HepG2 (cell line): ENCODE data around the gene CUL7. TPM values are rescaled to one million over a fixed set of nuclear protein-coding genes. Genes with fewer than 3 reads are reported as not detected.

Source experiments
- ATAC-seq: fragments of 200-7000 bp; cut with Tn5 transposase; 3 replicates; pipeline ENCODE4 v1.9.1; 2020; ENCODE audit warnings: mild to moderate bottlenecking, moderate library complexity
- BruUV-seq: library from RNA; stranded (reverse); fragments of 400-500 nt; replicated peaks from 2 replicates; lab custom pipeline; 2021; lab: Mats Ljungman, UMichigan
- CTCF ChIA-PET: fragments of 300-600 bp; formaldehyde crosslinking; extraction: SDS; loops from one replicate; lab custom pipeline; 2021; ENCODE audit warnings: low total read pairs, inconsistent platforms, low intra/inter-chr PET ratio; lab: Yijun Ruan, JAX
- POLR2A ChIA-PET: fragments of 350-600 bp; sonication (Branson Sonifier 250); formaldehyde crosslinking; loops from one replicate; lab custom pipeline; 2020; ENCODE audit warnings: antibody characterized with exemption, inconsistent platforms; lab: Yijun Ruan, JAX
- DNase-seq: peaks from one replicate; pipeline ENCODE4 v3.0.0-alpha.2; 2015; ENCODE audit warnings: low spot score
- FAIRE-seq: peaks from 3 replicates; lab custom pipeline; 2011; peaks lifted over from hg19 to GRCh38; lab: Jason Lieb, UNC
- H2AFZ ChIP-seq: one replicate; pipeline ENCODE4 v1.6.1; 2011; ENCODE audit warnings: low read length, inconsistent platforms
- H3K27ac ChIP-seq: fragments of 300-600 bp; 3 replicates; pipeline ENCODE4 v1.8.0; 2011; ENCODE audit warnings: mixed run types, mild to moderate bottlenecking, mixed read lengths, low read length, inconsistent platforms; ENCODE audit not compliant: insufficient read depth; ENCODE audit errors: extremely low read length
- H3K27me3 ChIP-seq, 2 experiments: fragments of 200-600 bp in 1 of 2; 2 replicates in 1 of 2; 3 replicates in 1 of 2; pipeline versions ENCODE4 v1.6.0 to v1.8.0; 2011; ENCODE audit warnings: low read length in 2 of 2, mild to moderate bottlenecking in 2 of 2, moderate library complexity in 2 of 2, inconsistent platforms in 1 of 2; ENCODE audit not compliant: insufficient read depth in 2 of 2, control insufficient read depth in 1 of 2
- H3K36me3 ChIP-seq, 2 experiments: fragments of 200-600 bp in 1 of 2; replicated peaks in 1 of 2; 2 replicates in 1 of 2; 3 replicates in 1 of 2; pipeline versions ENCODE4 v1.5.1 to v1.8.0; 2011; ENCODE audit warnings: low read length in 2 of 2, inconsistent platforms in 1 of 2; ENCODE audit not compliant: insufficient read depth in 2 of 2, control insufficient read depth in 1 of 2
- H3K4me1 ChIP-seq: 2 replicates; pipeline ENCODE4 v1.5.1; 2012; ENCODE audit warnings: low read length, inconsistent platforms; ENCODE audit not compliant: insufficient read depth
- H3K4me2 ChIP-seq: 2 replicates; pipeline ENCODE4 v1.6.0; 2011; ENCODE audit warnings: low read depth, low read length, inconsistent platforms
- H3K4me3 ChIP-seq, 3 experiments: fragments of 200-600 bp in 1 of 3; sonication (generic), shearing (Covaris generic) in 1 of 3; replicated peaks in 1 of 3; 2 replicates each; pipeline ENCODE4 v1.5.1; 2011 to 2016; ENCODE audit warnings: low read length in 3 of 3, inconsistent platforms in 2 of 3, low read depth in 2 of 3, mild to moderate bottlenecking in 2 of 3, control low read depth in 1 of 3, mixed read lengths in 1 of 3; ENCODE audit not compliant: insufficient read depth in 1 of 3
- H3K79me2 ChIP-seq: one replicate; pipeline ENCODE4 v1.6.1; 2011; ENCODE audit warnings: low read length, inconsistent platforms; ENCODE audit not compliant: insufficient read depth
- H3K9ac ChIP-seq: 2 replicates; pipeline ENCODE4 v1.6.0; 2011; ENCODE audit warnings: mild to moderate bottlenecking, low read depth, low read length, inconsistent platforms; ENCODE audit not compliant: insufficient read depth
- H3K9me3 ChIP-seq: 2 replicates; pipeline ENCODE4 v1.5.1; 2012; ENCODE audit warnings: mild to moderate bottlenecking, low read length
- H4K20me1 ChIP-seq: 2 replicates; pipeline ENCODE4 v1.6.0; 2011; ENCODE audit warnings: inconsistent platforms, mild to moderate bottlenecking, low read length, moderate library complexity; ENCODE audit not compliant: insufficient read depth
- CTCF ChIP-seq: sonication (generic); formaldehyde crosslinking; IDR thresholded peaks from 2 replicates; pipeline ENCODE4 v1.5.0; 2020; ENCODE audit warnings: mild to moderate bottlenecking, missing genetic modification reagents, moderate library complexity
- FOXP1 ChIP-seq, 2 experiments: fragments of 450-650 bp in 1 of 2; IDR thresholded peaks; 2 replicates each; pipeline ENCODE4 v1.6.1; 2017 to 2018; ENCODE audit warnings: antibody characterized with exemption in 1 of 2
- HNF1B ChIP-seq: sonication (generic); formaldehyde crosslinking; IDR thresholded peaks from 2 replicates; pipeline ENCODE4 v1.5.1; 2020; ENCODE audit warnings: mild to moderate bottlenecking, moderate library complexity, missing genetic modification reagents
- NONO ChIP-seq, 2 experiments: fragments of 450-650 bp in 1 of 2; sonication (generic) in 1 of 2; formaldehyde crosslinking in 1 of 2; IDR thresholded peaks in 1 of 2; conservative IDR thresholded peaks in 1 of 2; 2 replicates each; pipeline versions ENCODE4 v1.6.1 to v1.8.0; 2017 to 2022; ENCODE audit warnings: mild to moderate bottlenecking in 1 of 2, missing genetic modification reagents in 1 of 2, moderate library complexity in 1 of 2
- RAD21 ChIP-seq: fragments of 450-650 bp; formaldehyde crosslinking; IDR thresholded peaks from 2 replicates; pipeline ENCODE4 v1.5.0; 2020; ENCODE audit warnings: mild to moderate bottlenecking
- SMC3 ChIP-seq: IDR thresholded peaks from 2 replicates; pipeline ENCODE4 v1.6.1; 2011; ENCODE audit warnings: low read length, improper control_type of control experiment
- STAG1 ChIP-seq: sonication (generic); formaldehyde crosslinking; IDR thresholded peaks from 2 replicates; pipeline ENCODE4 v1.4.0; 2020; ENCODE audit warnings: missing genetic modification reagents
- XRCC5 ChIP-seq: fragments of 200-400 bp; formaldehyde crosslinking; optimal IDR thresholded peaks from 2 replicates; pipeline ENCODE3; 2017; ENCODE audit warnings: mild to moderate bottlenecking, low read length
- ZFP91 ChIP-seq: sonication (generic); formaldehyde crosslinking; IDR thresholded peaks from 2 replicates; pipeline ENCODE4 v1.9.0; 2022; ENCODE audit warnings: missing genetic modification reagents, mild to moderate bottlenecking, borderline replicate concordance
- ZNF180 ChIP-seq: sonication (generic); formaldehyde crosslinking; IDR thresholded peaks from 2 replicates; pipeline ENCODE4 v1.4.0; 2020; ENCODE audit warnings: low read depth, missing genetic modification reagents, borderline replicate concordance
- ZNF253 ChIP-seq: sonication (generic); formaldehyde crosslinking; IDR thresholded peaks from 2 replicates; pipeline ENCODE4 v1.8.0; 2022; ENCODE audit warnings: mild to moderate bottlenecking, missing genetic modification reagents, borderline replicate concordance
- ZNF263 ChIP-seq: sonication (generic); formaldehyde crosslinking; IDR thresholded peaks from 2 replicates; pipeline ENCODE4 v1.4.0; 2020; ENCODE audit warnings: missing genetic modification reagents
- ZNF605 ChIP-seq: sonication (generic); formaldehyde crosslinking; IDR thresholded peaks from 2 replicates; pipeline ENCODE4 v1.8.0; 2022; ENCODE audit warnings: mild to moderate bottlenecking, missing genetic modification reagents
- ZNF615 ChIP-seq: sonication (generic); formaldehyde crosslinking; IDR thresholded peaks from 2 replicates; pipeline ENCODE4 v1.5.0; 2020; ENCODE audit warnings: mild to moderate bottlenecking, missing genetic modification reagents, borderline replicate concordance
- WGBS: methylation state at CpG from one replicate; pipeline ENCODE4 v1.1.6; 2017; ENCODE audit warnings: low lambda C conversion rate; 5-methylcytosine and 5-hydroxymethylcytosine counted together
- in situ Hi-C: cut with HindIII; loops from 2 replicates; pipeline ENCODE4 v1.10.0; 2017; ENCODE audit warnings: low pct_unique_long_range_greater_than_20kb; ENCODE audit not compliant: extremely low pct_ligation_motif_present
- intact Hi-C: fragments of 100-400 bp; cut with micrococcal nuclease; formaldehyde crosslinking; loops from one replicate; pipeline ENCODE4 v1.10.0; 2022; ENCODE audit not compliant: unreplicated experiment
- polyA plus RNA-seq, 8 experiments: library from polyadenylated mRNA; depleted of rRNA in 3 of 8; stranded (reverse) in 7 of 8; unstranded in 1 of 8; fragments of >200 nt; fragmentation: Illumina TruSeq in 4 of 8; extraction: Trizol in 4 of 8; gene quantifications; 2 replicates each; pipeline versions ENCODE4 v1.2.1 to v1.2.3, GENCODE V29; 2011 to 2016; ENCODE audit warnings: low read depth in 4 of 8, missing spikeins in 1 of 8, mixed read lengths in 1 of 8; ENCODE audit not compliant: insufficient read depth in 1 of 8
- total RNA-seq, 5 experiments: library from RNA; depleted of rRNA; stranded (reverse); fragments of >200 nt; fragmentation: Illumina TruSeq; extraction: Trizol; gene quantifications; 2 replicates each; pipeline ENCODE4 v1.2.3, GENCODE V29; 2016; ENCODE audit warnings: low read depth in 1 of 5
- TF ChIP-seq, protein P1 (sequence below): sonication (generic); formaldehyde crosslinking; IDR thresholded peaks from 2 replicates; pipeline ENCODE4 v1.4.0; 2020; ENCODE audit warnings: mild to moderate bottlenecking, missing genetic modification reagents
- TF ChIP-seq, protein P2 (sequence below): sonication (generic); formaldehyde crosslinking; IDR thresholded peaks from 2 replicates; pipeline ENCODE4 v1.8.0; 2022; ENCODE audit warnings: mild to moderate bottlenecking, missing genetic modification reagents, moderate library complexity

CUL7 gene
- total and polyA plus RNA-seq, 2 of the 13 experiments (the other 11 are each of a cell fraction or from before 2014, with no cell fraction given): 32.0 to 60.7 TPM

DNA sequence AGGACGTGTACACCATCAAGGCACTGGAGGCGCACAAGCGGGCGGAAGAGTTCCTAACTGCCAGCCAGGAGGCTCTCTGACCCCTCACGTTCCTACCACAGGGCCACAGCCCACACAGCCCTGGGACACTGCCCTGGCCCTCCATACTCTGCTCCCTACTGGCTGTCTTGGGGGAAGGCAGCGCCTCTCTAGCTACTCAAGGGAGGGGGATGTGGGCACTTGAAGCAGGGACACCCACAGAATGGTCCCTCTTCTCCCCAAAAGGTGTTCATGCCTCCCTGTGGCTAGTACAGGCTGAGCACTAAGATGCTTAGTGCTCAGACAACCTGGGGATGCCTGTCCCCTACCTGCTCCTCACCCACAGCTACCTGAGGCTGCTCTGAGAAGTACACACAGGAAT, 42.4 kb downstream of the CUL7 start (continued):
- TF ChIP-seq NONO (IDR thresholded peaks at IDR 0.05) (no peak), NONO (CRISPR knock-in tag; conservative IDR thresholded peaks at IDR 0.05) (no peak), FOXP1 (IDR thresholded peaks at IDR 0.05) (no peak), FOXP1 (CRISPR knock-in tag; IDR thresholded peaks at IDR 0.05) (no peak)
- TF ChIP-seq, protein P1, sequence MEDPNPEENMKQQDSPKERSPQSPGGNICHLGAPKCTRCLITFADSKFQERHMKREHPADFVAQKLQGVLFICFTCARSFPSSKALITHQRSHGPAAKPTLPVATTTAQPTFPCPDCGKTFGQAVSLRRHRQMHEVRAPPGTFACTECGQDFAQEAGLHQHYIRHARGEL (CRISPR knock-in tag): no peak

DNA sequence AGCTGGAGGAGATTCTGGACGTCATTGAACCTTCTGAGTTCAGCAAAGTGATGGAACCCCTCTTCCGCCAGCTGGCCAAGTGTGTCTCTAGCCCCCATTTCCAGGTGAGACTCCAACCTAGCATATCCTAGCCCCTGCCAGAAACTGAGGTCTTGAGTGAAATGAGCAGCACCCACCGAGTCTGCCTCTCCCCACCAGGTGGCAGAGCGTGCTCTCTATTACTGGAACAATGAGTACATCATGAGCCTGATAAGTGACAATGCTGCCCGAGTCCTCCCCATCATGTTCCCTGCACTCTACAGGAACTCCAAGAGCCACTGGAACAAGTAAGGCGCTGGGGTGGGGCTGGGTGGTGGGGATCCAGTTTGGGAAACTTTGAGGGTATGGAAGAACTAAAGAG, 44.5 kb downstream of the CUL7 start:
- peaks cover 13% of the 10 kb centered on the region for H3K79me2 ChIP-seq
- H4K20me1 ChIP-seq: no peaks in the 10 kb centered on the region
- ChIA-PET CTCF (interaction anchor here (1.0 to 1.6 kb wide), 2 partner anchors 121 to 135 kb away, joined by 4 to 6 read pairs; no protein-coding TSS in a partner anchor), POLR2A (interaction anchor here (0.8 to 4.9 kb wide), 2 partner anchors 25 to 40 kb away, joined by 3 to 22 read pairs; partner anchors contain the start of gene PPP2R5D)
- H3K4me3 ChIP-seq: no peak overlapping the region
- ATAC-seq: peak; percentile 12; the same call in 2 of the 3 replicates
- in situ Hi-C loops (no loop called here), intact Hi-C loops (loop anchor here (1.0 kb wide), 2 partner anchors 26 to 134 kb away; no protein-coding TSS in a partner anchor)
- no peak overlapping the region for H2AFZ ChIP-seq
- TF ChIP-seq HNF1B (CRISPR knock-in tag) (peak; percentile 26; the same call in 1 of the 2 replicates), ZNF263 (CRISPR knock-in tag) (peak; percentile 75), STAG1 (CRISPR knock-in tag) (peak; percentile 75), ZFP91 (CRISPR knock-in tag) (peak; percentile 27; the same call in 1 of the 2 replicates), ZNF615 (CRISPR knock-in tag) (0 out of 2 replicates have a peak, but pooled peaks have one; percentile 44), ZNF253 (CRISPR knock-in tag) (no peak), ZNF180 (CRISPR knock-in tag) (no peak), XRCC5 (peak; percentile 33), CTCF (CRISPR knock-in tag) (peak; percentile 73), ZNF605 (CRISPR knock-in tag) (0 out of 2 replicates have a peak, but pooled peaks have one; percentile 43), SMC3 (peak; percentile 88), RAD21 (CRISPR knock-in tag) (peak; percentile 49; the same call in 1 of the 2 replicates)
- TF ChIP-seq, protein P2, sequence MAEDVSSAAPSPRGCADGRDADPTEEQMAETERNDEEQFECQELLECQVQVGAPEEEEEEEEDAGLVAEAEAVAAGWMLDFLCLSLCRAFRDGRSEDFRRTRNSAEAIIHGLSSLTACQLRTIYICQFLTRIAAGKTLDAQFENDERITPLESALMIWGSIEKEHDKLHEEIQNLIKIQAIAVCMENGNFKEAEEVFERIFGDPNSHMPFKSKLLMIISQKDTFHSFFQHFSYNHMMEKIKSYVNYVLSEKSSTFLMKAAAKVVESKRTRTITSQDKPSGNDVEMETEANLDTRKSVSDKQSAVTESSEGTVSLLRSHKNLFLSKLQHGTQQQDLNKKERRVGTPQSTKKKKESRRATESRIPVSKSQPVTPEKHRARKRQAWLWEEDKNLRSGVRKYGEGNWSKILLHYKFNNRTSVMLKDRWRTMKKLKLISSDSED: no peak
- 67% methylated on average over 6 of the region's 6 CpGs for WGBS
- DNase-seq: peak; percentile 49
- peak; percentile 85 for FAIRE-seq
- BruUV-seq: no TSS peak
- H3K27ac ChIP-seq: no peak overlapping the region
- H3K4me1 ChIP-seq: peaks cover 14% of the 10 kb centered on the region
- no peak overlapping the region for H3K9ac ChIP-seq
- no peak overlapping the region for H3K4me2 ChIP-seq
- H3K9me3 ChIP-seq: no peaks in the 10 kb centered on the region
- H3K27me3 ChIP-seq: no peaks in the 10 kb centered on the region; a peak in 1 of 5 replicates
- H3K36me3 ChIP-seq: peaks cover 29 to 69% of the 10 kb centered on the region in 2 experiments
